ENCODE results near the gene DCP2.

DNA sequence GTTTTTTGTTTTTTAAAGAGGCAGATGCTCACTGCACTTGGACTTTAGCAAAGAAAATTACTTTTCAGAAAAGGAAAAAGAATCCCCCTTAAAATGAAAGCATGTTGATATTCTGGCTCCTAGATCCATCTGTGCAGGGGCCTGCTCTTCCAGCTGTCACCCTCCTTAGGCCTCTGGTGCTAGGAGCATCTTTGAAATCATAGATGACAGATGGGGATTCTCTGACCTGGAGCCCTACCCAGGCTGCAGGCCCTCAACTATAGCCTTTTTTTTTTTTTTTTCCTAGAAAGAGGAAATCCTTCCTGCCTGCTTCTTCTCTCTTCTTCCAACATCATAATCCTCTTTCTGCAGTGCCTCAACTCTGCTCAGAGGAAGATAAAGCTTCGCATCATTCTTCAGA lies 16.3 kb upstream of the DCP2 start:
- TF ChIP-seq, protein P1, sequence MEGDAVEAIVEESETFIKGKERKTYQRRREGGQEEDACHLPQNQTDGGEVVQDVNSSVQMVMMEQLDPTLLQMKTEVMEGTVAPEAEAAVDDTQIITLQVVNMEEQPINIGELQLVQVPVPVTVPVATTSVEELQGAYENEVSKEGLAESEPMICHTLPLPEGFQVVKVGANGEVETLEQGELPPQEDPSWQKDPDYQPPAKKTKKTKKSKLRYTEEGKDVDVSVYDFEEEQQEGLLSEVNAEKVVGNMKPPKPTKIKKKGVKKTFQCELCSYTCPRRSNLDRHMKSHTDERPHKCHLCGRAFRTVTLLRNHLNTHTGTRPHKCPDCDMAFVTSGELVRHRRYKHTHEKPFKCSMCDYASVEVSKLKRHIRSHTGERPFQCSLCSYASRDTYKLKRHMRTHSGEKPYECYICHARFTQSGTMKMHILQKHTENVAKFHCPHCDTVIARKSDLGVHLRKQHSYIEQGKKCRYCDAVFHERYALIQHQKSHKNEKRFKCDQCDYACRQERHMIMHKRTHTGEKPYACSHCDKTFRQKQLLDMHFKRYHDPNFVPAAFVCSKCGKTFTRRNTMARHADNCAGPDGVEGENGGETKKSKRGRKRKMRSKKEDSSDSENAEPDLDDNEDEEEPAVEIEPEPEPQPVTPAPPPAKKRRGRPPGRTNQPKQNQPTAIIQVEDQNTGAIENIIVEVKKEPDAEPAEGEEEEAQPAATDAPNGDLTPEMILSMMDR (IDR thresholded peaks at IDR 0.05), result no peak
- TF ChIP-seq POLR2A (IDR thresholded peaks at IDR 0.05), result no peak

Data from Peyer's patch (tissue), 4 donors.